CD4-positive, alpha-beta T cell treated with Interleukin-15 for 4 hours (primary cell): ENCODE measurements around the gene FARS2.

Source experiments
- DNase-seq: peaks from one replicate; pipeline ENCODE4 v3.0.0-alpha.2; 2020; ENCODE audit warnings: low spot score

FARS2 gene

DNA sequence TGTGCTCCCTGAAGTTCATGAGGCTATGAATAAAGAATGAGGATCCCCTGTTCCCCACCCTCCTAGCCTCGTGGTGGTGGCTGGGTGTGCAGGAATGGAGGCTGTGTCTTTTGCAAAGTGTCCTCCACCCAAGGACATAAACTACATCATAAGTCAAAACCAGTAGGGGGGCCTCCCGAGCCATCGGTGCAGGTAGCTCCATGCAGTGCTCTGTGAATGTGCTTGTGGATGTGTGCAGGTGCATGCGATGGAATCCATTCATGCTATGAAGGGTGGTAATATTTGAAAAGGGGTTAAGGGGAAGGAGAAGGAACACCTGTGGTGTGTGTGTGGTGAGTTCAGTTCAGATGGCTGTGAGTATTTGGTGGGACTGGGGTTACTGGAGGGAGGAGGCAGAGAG, 548.1 kb downstream of the FARS2 start:
- DNase-seq = no peak

DNA sequence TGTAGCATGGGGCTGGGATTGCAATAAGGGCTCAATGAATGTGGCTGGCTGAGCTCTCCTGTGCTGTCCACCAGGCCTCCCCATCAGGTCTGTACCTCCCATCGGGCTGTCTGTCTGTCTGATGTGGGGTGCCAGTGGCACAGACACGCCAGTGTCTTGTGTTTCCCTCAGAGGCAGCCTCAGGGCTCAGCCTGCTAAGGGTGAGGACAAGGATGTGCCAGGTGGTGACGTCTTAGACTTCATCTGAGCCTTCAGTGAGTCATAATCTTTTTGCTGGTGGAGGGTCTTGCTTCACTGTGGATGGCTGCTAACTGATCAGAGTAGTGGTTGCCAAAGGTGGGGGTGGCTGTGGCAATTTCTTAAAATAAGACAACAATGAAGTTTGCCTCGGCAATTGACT, 550.7 kb downstream of the FARS2 start:
- no peak for DNase-seq

DNA sequence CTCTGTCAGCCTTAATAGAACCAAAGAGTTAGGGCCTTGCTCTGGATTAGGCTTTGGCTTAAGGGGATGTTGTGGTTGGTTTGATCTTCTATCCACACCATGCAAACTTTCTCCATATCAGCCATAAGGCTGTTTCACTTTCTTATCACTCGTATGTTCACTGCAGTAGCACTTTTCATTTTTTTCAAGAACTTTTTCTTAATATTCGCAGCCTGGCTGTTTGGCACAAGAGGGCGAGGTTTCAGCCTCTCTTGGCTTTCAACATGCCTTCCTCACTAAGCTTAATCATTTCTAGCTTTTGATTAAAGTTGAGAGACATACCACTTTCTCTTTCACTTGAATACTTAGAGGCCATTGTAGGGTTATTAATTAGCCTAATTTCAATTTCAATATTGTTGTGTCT, 552.3 kb downstream of the FARS2 start:
- DNase-seq = no peak

GRCh38 chr6:5814116-5814515, 552.8 kb downstream of the FARS2 start:
- no peak for DNase-seq

- DNase-seq = no peak
Measured at GRCh38 chr6:5814901-5815300, 553.6 kb downstream of the FARS2 start.

DNA sequence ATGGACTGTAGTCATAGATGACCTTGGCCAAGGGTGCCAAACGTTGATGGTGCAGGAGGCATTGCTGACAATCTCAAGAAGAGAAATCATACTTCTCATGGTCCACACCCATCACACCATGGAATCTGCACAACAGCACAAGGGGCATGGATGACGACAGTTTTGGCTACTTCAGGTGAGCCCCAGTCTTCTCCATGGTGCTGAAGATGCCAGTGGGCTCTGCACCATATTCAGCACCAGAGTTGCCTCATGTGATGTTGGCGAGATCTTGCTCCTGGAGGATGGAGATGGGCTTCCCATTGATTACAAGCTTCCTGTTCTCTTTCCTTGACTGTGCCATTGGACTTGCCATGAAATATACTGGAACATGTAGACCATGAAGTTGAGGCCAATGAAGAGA, 556.6 kb downstream of the FARS2 start:
- no peak for DNase-seq

- no peak for DNase-seq
Measured at GRCh38 chr6:5818959-5819358, 557.6 kb downstream of the FARS2 start.
